Endothelial cell of umbilical vein (primary cell): Measurements from ENCODE around the gene NPSR1. TPM values are rescaled to one million over a fixed set of nuclear protein-coding genes. Genes with fewer than 3 reads are reported as not detected.
"Not testable (repeated sequence)": the region's sequence is repeated elsewhere in the genome, so short reads cannot be mapped to it uniquely, and the experiment has no call there.

Experiments
- BruUV-seq: library from RNA; stranded (reverse); fragments of 400-500 nt; replicated peaks from 2 replicates; lab custom pipeline; 2021; lab: Mats Ljungman, UMichigan
- CTCF ChIA-PET: fragments of 300-600, 350-600 bp; sonication (Branson Sonifier 250); formaldehyde crosslinking; loops from one replicate; lab custom pipeline; 2021; ENCODE audit warnings: antibody characterized with exemption, inconsistent platforms; lab: Charles Lee
- POLR2A ChIA-PET: fragments of 300-600, 350-600 bp; sonication (Branson Sonifier 250); formaldehyde crosslinking; loops from one replicate; lab custom pipeline; 2021; ENCODE audit warnings: antibody characterized with exemption, inconsistent platforms; lab: Charles Lee
- DNase-seq: peaks from one replicate; pipeline ENCODE4 v3.0.0-alpha.2; 2011; ENCODE audit warnings: low read depth, low spot score
- FAIRE-seq: peaks from 2 replicates; lab custom pipeline; 2011; peaks lifted over from hg19 to GRCh38; lab: Jason Lieb, UNC
- H2AFZ ChIP-seq: 2 replicates; pipeline ENCODE4 v1.6.0; 2012; ENCODE audit warnings: low read depth, low read length, control low read depth, inconsistent platforms
- H3K27ac ChIP-seq: 2 replicates; pipeline ENCODE4 v1.5.1; 2011; ENCODE audit warnings: low read depth, mild to moderate bottlenecking, control low read depth, low read length, moderate library complexity; ENCODE audit not compliant: insufficient read depth
- H3K27me3 ChIP-seq, 2 experiments: 2 replicates each; pipeline versions ENCODE4 v1.6.0 to v1.6.1; 2011; ENCODE audit warnings: low read length in 2 of 2, mixed read lengths in 1 of 2; ENCODE audit not compliant: control insufficient read depth in 2 of 2, insufficient read depth in 2 of 2
- H3K36me3 ChIP-seq, 2 experiments: 2 replicates in 1 of 2; 3 replicates in 1 of 2; pipeline ENCODE4 v1.5.1; 2011; ENCODE audit warnings: low read length in 2 of 2, mild to moderate bottlenecking in 1 of 2, moderate library complexity in 1 of 2; ENCODE audit not compliant: control insufficient read depth in 2 of 2, insufficient read depth in 2 of 2; ENCODE audit errors: extremely low read depth in 1 of 2
- H3K4me1 ChIP-seq: 3 replicates; pipeline ENCODE4 v1.5.1; 2011; ENCODE audit warnings: mild to moderate bottlenecking, low read length; ENCODE audit not compliant: control insufficient read depth, insufficient read depth; ENCODE audit errors: extremely low read depth
- H3K4me2 ChIP-seq: 2 replicates; pipeline ENCODE4 v1.6.1; 2011; ENCODE audit warnings: low read length, control low read depth, mixed read lengths; ENCODE audit not compliant: insufficient read depth
- H3K4me3 ChIP-seq, 3 experiments: fragments of 200-600 bp in 1 of 3; sonication (generic), shearing (Covaris generic) in 1 of 3; replicated peaks in 1 of 3; 2 replicates each; pipeline ENCODE4 v1.5.1; 2011 to 2016; ENCODE audit warnings: control low read depth in 3 of 3, low read length in 3 of 3, mild to moderate bottlenecking in 2 of 3, inconsistent platforms in 1 of 3, low read depth in 1 of 3, moderate library complexity in 1 of 3; ENCODE audit not compliant: insufficient read depth in 1 of 3
- H3K79me2 ChIP-seq: 2 replicates; pipeline ENCODE4 v1.6.0; 2012; ENCODE audit warnings: low read length, inconsistent platforms; ENCODE audit not compliant: control insufficient read depth, insufficient read depth
- H3K9ac ChIP-seq: replicated peaks from 2 replicates; pipeline ENCODE3; 2011; ENCODE audit warnings: low read length, control low read depth; ENCODE audit not compliant: insufficient read depth; ENCODE audit errors: extremely low read depth
- H3K9me1 ChIP-seq: replicated peaks from 3 replicates; pipeline ENCODE4 v1.6.0; 2011; ENCODE audit warnings: mild to moderate bottlenecking, low read length; ENCODE audit not compliant: control insufficient read depth, insufficient read depth; ENCODE audit errors: extremely low read depth
- H3K9me3 ChIP-seq: replicated peaks from 2 replicates; pipeline ENCODE4 v1.5.1; 2012; ENCODE audit warnings: low read length, inconsistent platforms; ENCODE audit not compliant: control insufficient read depth, insufficient read depth
- H4K20me1 ChIP-seq: replicated peaks from 2 replicates; pipeline ENCODE3; 2011; ENCODE audit warnings: mild to moderate bottlenecking, low read length; ENCODE audit not compliant: control insufficient read depth, insufficient read depth; ENCODE audit errors: extremely low read depth
- EZH2 ChIP-seq: IDR thresholded peaks from 2 replicates; pipeline ENCODE4 v1.6.1; 2012; ENCODE audit warnings: borderline replicate concordance, low read depth, mild to moderate bottlenecking, moderate library complexity, low read length, inconsistent platforms; ENCODE audit not compliant: severe bottlenecking
- FOS ChIP-seq: IDR thresholded peaks from 2 replicates; pipeline ENCODE4 v1.6.1; 2011; ENCODE audit warnings: mild to moderate bottlenecking, low read length, moderate library complexity, borderline replicate concordance; ENCODE audit not compliant: insufficient read depth
- GATA2 ChIP-seq: IDR thresholded peaks from 2 replicates; pipeline ENCODE4 v1.7.0; 2011; ENCODE audit warnings: low read depth, mild to moderate bottlenecking, moderate library complexity, mixed read lengths, low read length; ENCODE audit not compliant: insufficient read length, insufficient read depth
- JUN ChIP-seq: IDR thresholded peaks from 2 replicates; pipeline ENCODE4 v1.6.1; 2011; ENCODE audit warnings: borderline replicate concordance, low read depth; ENCODE audit not compliant: insufficient read length, insufficient read depth
- MYC ChIP-seq: IDR thresholded peaks from one replicate; pipeline ENCODE4 v1.6.1; 2011; ENCODE audit warnings: mild to moderate bottlenecking, low read depth, low read length
- POLR2A ChIP-seq: IDR thresholded peaks from 2 replicates; pipeline ENCODE4 v1.6.1; 2012; ENCODE audit warnings: low read depth, mild to moderate bottlenecking, control low read depth, low read length
- POLR2AphosphoS5 ChIP-seq: IDR thresholded peaks from 2 replicates; pipeline ENCODE4 v1.6.1; 2012; ENCODE audit warnings: low read depth, mild to moderate bottlenecking, control low read depth, low read length, moderate library complexity; ENCODE audit not compliant: insufficient read depth
- dilution Hi-C: fragments of 300-500 bp; cut with MboI; formaldehyde crosslinking; loops from one replicate; pipeline ENCODE4 v1.15.0; 2019; ENCODE audit warnings: low sequenced_read_pairs; ENCODE audit not compliant: extremely low pct_ligation_motif_present
- intact Hi-C: fragments of 100-400 bp; cut with micrococcal nuclease; formaldehyde crosslinking; loops from one replicate; pipeline ENCODE4 v1.10.0; 2022
- polyA plus RNA-seq, 4 experiments: library from polyadenylated mRNA; depleted of rRNA in 3 of 4; stranded (reverse) in 3 of 4; unstranded in 1 of 4; fragments of >200 nt; gene quantifications; 2 replicates each; pipeline versions ENCODE4 v1.2.1 to v1.2.3, GENCODE V29; 2011 to 2012; ENCODE audit warnings: missing spikeins in 1 of 4
- total RNA-seq: library from RNA; stranded (reverse); gene quantifications from 2 replicates; pipeline ENCODE4 v1.2.3, GENCODE V29; 2021
- TF ChIP-seq, protein P1 (sequence below): IDR thresholded peaks from 2 replicates; pipeline ENCODE4 v1.6.1; 2011; ENCODE audit not compliant: insufficient read depth, insufficient read length
- TF ChIP-seq, protein P2 (sequence below), 2 donors: IDR thresholded peaks; 1 replicate in 1 of 2; 2 replicates in 1 of 2; pipeline ENCODE4 v1.5.1; 2011; ENCODE audit warnings: low read length in 2 of 2, mild to moderate bottlenecking in 2 of 2, moderate library complexity in 2 of 2, control low read depth in 1 of 2, inconsistent platforms in 1 of 2, low read depth in 1 of 2; ENCODE audit not compliant: insufficient read depth in 1 of 2; ENCODE audit errors: extremely low read depth in 1 of 2

The NPSR1 gene
- total and polyA plus RNA-seq, 2 donors (not counting 3 experiments of a cell fraction or from before 2014, with no cell fraction given), result not detected

DNA sequence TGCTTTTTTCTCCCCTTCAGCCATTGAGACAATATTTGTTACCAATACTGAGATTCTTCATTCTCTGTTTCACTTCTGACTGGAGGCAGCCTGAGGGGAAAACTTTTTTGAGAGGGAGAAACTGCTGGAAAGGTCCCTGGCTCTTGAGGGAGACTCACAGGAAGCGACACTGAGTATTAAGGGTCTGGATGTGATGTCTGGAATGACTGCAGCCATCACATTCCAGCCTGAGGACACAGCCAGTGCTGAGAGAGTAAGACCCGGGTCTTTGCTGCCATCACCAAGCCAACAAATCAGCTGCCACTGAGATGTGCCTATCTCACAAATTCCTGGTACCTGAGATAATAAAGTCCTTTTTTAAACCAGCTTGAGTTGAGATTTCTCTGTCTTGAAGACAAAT, 221.9 kb downstream of the NPSR1 start:
- Histone ChIP-seq H3K9ac (no peak overlapping the region), H3K4me2 (no peak overlapping the region)
- DNase-seq, result no peak

DNA sequence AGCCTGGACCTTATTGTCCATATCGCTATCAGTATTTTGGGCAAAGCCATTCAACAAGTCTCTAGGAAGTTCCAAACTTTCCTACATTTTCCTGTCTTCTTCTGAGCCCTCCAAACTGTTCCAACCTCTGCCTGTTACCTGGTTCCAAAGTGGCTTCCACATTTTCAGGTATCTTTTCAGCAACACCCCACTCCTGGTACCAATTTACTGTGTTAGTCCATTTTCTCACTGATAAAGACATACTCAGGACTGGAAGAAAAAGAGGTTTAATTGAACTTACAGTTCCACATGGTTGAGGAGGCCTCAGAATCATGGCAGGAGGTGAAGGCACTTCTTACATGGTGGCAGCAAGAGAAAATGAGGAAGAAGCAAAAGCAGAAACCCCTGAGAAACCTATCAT, 225.8 kb downstream of the NPSR1 start:
- H3K9me1 ChIP-seq, H3K4me3 ChIP-seq, H4K20me1 ChIP-seq, H3K79me2 ChIP-seq, H2AFZ ChIP-seq, dilution Hi-C loops, POLR2A ChIA-PET, H3K36me3 ChIP-seq, DNase-seq, CTCF ChIA-PET, H3K27me3 ChIP-seq, H3K9me3 ChIP-seq, H3K4me2 ChIP-seq, BruUV-seq, H3K4me1 ChIP-seq, intact Hi-C loops, H3K9ac ChIP-seq, FAIRE-seq, H3K27ac ChIP-seq: not testable (repeated sequence)

More for the DNA sequence above, 221.9 kb downstream of the NPSR1 start:
- Histone ChIP-seq H3K27ac (no peak overlapping the region), H3K27me3 (no peaks in the 10 kb centered on the region), H3K4me3 (no peak overlapping the region), H3K36me3 (no peaks in the 10 kb centered on the region), H4K20me1 (no peaks in the 10 kb centered on the region), H3K9me1 (no peaks in the 10 kb centered on the region), H3K4me1 (no peaks in the 10 kb centered on the region), H3K79me2 (no peaks in the 10 kb centered on the region), H2AFZ (no peak overlapping the region), H3K9me3 (no peaks in the 10 kb centered on the region)
- no peak for TF ChIP-seq GATA2
- TF ChIP-seq, protein P1, sequence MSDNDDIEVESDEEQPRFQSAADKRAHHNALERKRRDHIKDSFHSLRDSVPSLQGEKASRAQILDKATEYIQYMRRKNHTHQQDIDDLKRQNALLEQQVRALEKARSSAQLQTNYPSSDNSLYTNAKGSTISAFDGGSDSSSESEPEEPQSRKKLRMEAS, result no peak
- TF ChIP-seq FOS, result no peak
- no peak for TF ChIP-seq POLR2A
- TF ChIP-seq, protein P2, sequence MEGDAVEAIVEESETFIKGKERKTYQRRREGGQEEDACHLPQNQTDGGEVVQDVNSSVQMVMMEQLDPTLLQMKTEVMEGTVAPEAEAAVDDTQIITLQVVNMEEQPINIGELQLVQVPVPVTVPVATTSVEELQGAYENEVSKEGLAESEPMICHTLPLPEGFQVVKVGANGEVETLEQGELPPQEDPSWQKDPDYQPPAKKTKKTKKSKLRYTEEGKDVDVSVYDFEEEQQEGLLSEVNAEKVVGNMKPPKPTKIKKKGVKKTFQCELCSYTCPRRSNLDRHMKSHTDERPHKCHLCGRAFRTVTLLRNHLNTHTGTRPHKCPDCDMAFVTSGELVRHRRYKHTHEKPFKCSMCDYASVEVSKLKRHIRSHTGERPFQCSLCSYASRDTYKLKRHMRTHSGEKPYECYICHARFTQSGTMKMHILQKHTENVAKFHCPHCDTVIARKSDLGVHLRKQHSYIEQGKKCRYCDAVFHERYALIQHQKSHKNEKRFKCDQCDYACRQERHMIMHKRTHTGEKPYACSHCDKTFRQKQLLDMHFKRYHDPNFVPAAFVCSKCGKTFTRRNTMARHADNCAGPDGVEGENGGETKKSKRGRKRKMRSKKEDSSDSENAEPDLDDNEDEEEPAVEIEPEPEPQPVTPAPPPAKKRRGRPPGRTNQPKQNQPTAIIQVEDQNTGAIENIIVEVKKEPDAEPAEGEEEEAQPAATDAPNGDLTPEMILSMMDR (IDR thresholded peaks at IDR 0.05; ENCODE audit: extremely low read depth in 1 of 2, insufficient read depth in 1 of 2, low read depth in 1 of 2, low read length in 2 of 2), result no peak
- TF ChIP-seq JUN, result no peak
- no peak for TF ChIP-seq POLR2AphosphoS5
- no peak for TF ChIP-seq MYC
- no peak for TF ChIP-seq EZH2
- dilution Hi-C loops (no loop called here), intact Hi-C loops (no loop called here)
- POLR2A ChIA-PET, result no interaction called here
- BruUV-seq, result no TSS peak
- CTCF ChIA-PET, result no interaction called here
- no peak for FAIRE-seq
